ENCODE measurements around the gene FOXM1. TPM values are rescaled to one million over a fixed set of nuclear protein-coding genes. Genes with fewer than 3 reads are reported as not detected.

FOXM1 gene
- total and polyA plus RNA-seq, 2 of the 13 experiments (the other 11 are each of a cell fraction or from before 2014, with no cell fraction given): 17.1 to 25.9 TPM

- Histone ChIP-seq H4K20me1 (ENCODE audit: insufficient read depth, low read length) (no peaks in the 10 kb centered on the region), H3K4me1 (ENCODE audit: insufficient read depth, low read length) (no peaks in the 10 kb centered on the region), H3K27me3 (ENCODE audit: control insufficient read depth in 1 of 2, insufficient read depth in 2 of 2, low read length in 2 of 2) (no peaks in the 10 kb centered on the region), H3K27ac (ENCODE audit: extremely low read length, insufficient read depth, low read length) (no peak overlapping the region), H3K9me3 (ENCODE audit: low read length) (no peaks in the 10 kb centered on the region), H3K79me2 (ENCODE audit: insufficient read depth, low read length) (no peaks in the 10 kb centered on the region), H3K4me2 (ENCODE audit: low read depth, low read length) (no peak overlapping the region), H3K36me3 (replicated peaks in 1 of 2; ENCODE audit: control insufficient read depth in 1 of 2, insufficient read depth in 2 of 2, low read length in 2 of 2) (peaks cover 8 to 50% of the 10 kb centered on the region in 2 experiments), H3K4me3 (replicated peaks in 1 of 3; ENCODE audit: insufficient read depth in 1 of 3, low read depth in 2 of 3, low read length in 3 of 3) (no peak overlapping the region), H3K9ac (ENCODE audit: insufficient read depth, low read depth, low read length) (no peak overlapping the region), H2AFZ (ENCODE audit: low read length) (no peak overlapping the region)
- ATAC-seq (no peak), FAIRE-seq (no peak), DNase-seq (ENCODE audit: low spot score) (no peak)
- in situ Hi-C loops (cut with HindIII; ENCODE audit: extremely low pct_ligation_motif_present, low pct_unique_long_range_greater_than_20kb) (no loop called here), intact Hi-C loops (cut with micrococcal nuclease; ENCODE audit: unreplicated experiment) (no loop called here)
- CTCF ChIA-PET (ENCODE audit: low intra/inter-chr PET ratio, low total read pairs): no interaction called here
- BruUV-seq (replicated peaks): no TSS peak
- TF ChIP-seq ZMAT3 (CRISPR knock-in tag; conservative IDR thresholded peaks at IDR 0.05): no peak
- 94% methylated on average over 3 of the region's 3 CpGs for WGBS (ENCODE audit: low lambda C conversion rate)
- POLR2A ChIA-PET: no interaction called here
These were observed 47.0 kb upstream of the FOXM1 start for GRCh38 chr12:2924019-2924418.

- 95% methylated on average over 9 of the region's 9 CpGs for WGBS (ENCODE audit: low lambda C conversion rate)
- BruUV-seq (replicated peaks): no TSS peak
- CTCF ChIA-PET (ENCODE audit: low intra/inter-chr PET ratio, low total read pairs): no interaction called here
- Histone ChIP-seq H3K9me3 (ENCODE audit: low read length) (no peaks in the 10 kb centered on the region), H3K9ac (ENCODE audit: insufficient read depth, low read depth, low read length) (no peak overlapping the region), H3K27ac (ENCODE audit: extremely low read length, insufficient read depth, low read length) (no peak overlapping the region), H3K27me3 (ENCODE audit: control insufficient read depth in 1 of 2, insufficient read depth in 2 of 2, low read length in 2 of 2) (no peaks in the 10 kb centered on the region), H3K4me3 (replicated peaks in 1 of 3; ENCODE audit: insufficient read depth in 1 of 3, low read depth in 2 of 3, low read length in 3 of 3) (no peak overlapping the region), H3K4me2 (ENCODE audit: low read depth, low read length) (no peak overlapping the region), H2AFZ (ENCODE audit: low read length) (no peak overlapping the region), H3K36me3 (replicated peaks in 1 of 2; ENCODE audit: control insufficient read depth in 1 of 2, insufficient read depth in 2 of 2, low read length in 2 of 2) (peaks cover 8 to 50% of the 10 kb centered on the region in 2 experiments), H3K79me2 (ENCODE audit: insufficient read depth, low read length) (no peaks in the 10 kb centered on the region), H4K20me1 (ENCODE audit: insufficient read depth, low read length) (no peaks in the 10 kb centered on the region), H3K4me1 (ENCODE audit: insufficient read depth, low read length) (no peaks in the 10 kb centered on the region)
- intact Hi-C loops (cut with micrococcal nuclease; ENCODE audit: unreplicated experiment): no loop called here
- POLR2A ChIA-PET: no interaction called here
- no peak for TF ChIP-seq ZBTB46 (CRISPR knock-in tag; IDR thresholded peaks at IDR 0.05; ENCODE audit: borderline replicate concordance)
- TF ChIP-seq CHD4 (IDR thresholded peaks at IDR 0.05; ENCODE audit: borderline replicate concordance, low read length): no peak
- TF ChIP-seq ZBTB3 (CRISPR knock-in tag; IDR thresholded peaks at IDR 0.05; ENCODE audit: borderline replicate concordance, low read depth): no peak
- no peak for TF ChIP-seq FOXK2 (IDR thresholded peaks at IDR 0.05)
- FAIRE-seq (no peak), ATAC-seq (no peak), DNase-seq (ENCODE audit: low spot score) (no peak)
- in situ Hi-C loops (cut with HindIII; ENCODE audit: extremely low pct_ligation_motif_present, low pct_unique_long_range_greater_than_20kb): no loop called here
These were observed 46.1 kb upstream of the FOXM1 start for GRCh38 chr12:2923057-2923456.
